ENCODE results near the gene LTBP3.

GRCh38 chr11:65538232-65538914 lies 19.8 kb downstream of the LTBP3 start:
- TF ChIP-seq POLR2A (IDR thresholded peaks at IDR 0.05) (no peak), CTCF (IDR thresholded peaks at IDR 0.05) (no peak), POLR2AphosphoS5 (IDR thresholded peaks at IDR 0.05) (no peak), EP300 (IDR thresholded peaks at IDR 0.05; ENCODE audit: low read depth) (no peak)

All from transverse colon (tissue), 4 donors.